ENCODE data around the gene COX4I2. TPM values are rescaled to one million over a fixed set of nuclear protein-coding genes. Genes with fewer than 3 reads are reported as not detected.
"Not testable (repeated sequence)": the region's sequence is repeated elsewhere in the genome, so short reads cannot be mapped to it uniquely, and the experiment has no call there.

COX4I2 gene
- total and polyA plus RNA-seq, 2 of the 4 experiments (the other 2 are of a cell fraction) = not detected

GRCh38 chr20:31626534-31626933, 11.2 kb upstream of the COX4I2 start:
- H2BK15ac ChIP-seq (ENCODE audit: low read depth, low read length); in situ Hi-C loops (cut with MboI; ENCODE audit: low sequenced_read_pairs); H3K4me3 ChIP-seq (ENCODE audit: insufficient read depth, low read depth, low read length); H3K18ac ChIP-seq (ENCODE audit: low read depth, low read length); H3K4ac ChIP-seq (ENCODE audit: low read depth, low read length); H4K8ac ChIP-seq (ENCODE audit: low read depth in 2 of 2, low read length in 2 of 2); H3K9me1 ChIP-seq (ENCODE audit: insufficient read depth, low read length); H3K4me2 ChIP-seq (ENCODE audit: low read depth, low read length); H2BK120ac ChIP-seq (ENCODE audit: low read depth, low read length); H2AK9ac ChIP-seq (replicated peaks; ENCODE audit: low read depth, low read length, poor library complexity); ATAC-seq (ENCODE audit: low read depth); H3K56ac ChIP-seq (ENCODE audit: extremely low read depth, insufficient read depth, low read length); H3K9ac ChIP-seq (ENCODE audit: low read depth, low read length); H3K79me1 ChIP-seq (ENCODE audit: low read depth in 1 of 2, low read length in 2 of 2); H2BK5ac ChIP-seq (ENCODE audit: low read depth, low read length, poor library complexity, severe bottlenecking); H3K36me3 ChIP-seq (ENCODE audit: control insufficient read depth, insufficient read depth, low read length); H3K9me3 ChIP-seq (ENCODE audit: control insufficient read depth, insufficient read depth, low read length); dilution Hi-C loops (cut with HindIII; ENCODE audit: low sequenced_read_pairs, unreplicated experiment); H3K23ac ChIP-seq (ENCODE audit: low read depth, low read length); BruUV-seq (replicated peaks); H4K5ac ChIP-seq (ENCODE audit: low read depth, low read length); DNase-seq; H4K91ac ChIP-seq (ENCODE audit: insufficient read depth, low read depth, low read length); H4K20me1 ChIP-seq (ENCODE audit: insufficient read depth, low read length); H3K4me1 ChIP-seq (ENCODE audit: control insufficient read depth, insufficient read depth, low read length); H3K14ac ChIP-seq (replicated peaks; ENCODE audit: low read depth, low read length); H3K27ac ChIP-seq (ENCODE audit: insufficient read depth, low read length); H2BK20ac ChIP-seq (ENCODE audit: low read depth, low read length); H3K27me3 ChIP-seq (ENCODE audit: control insufficient read depth, insufficient read depth, low read length); H2AFZ ChIP-seq (replicated peaks; ENCODE audit: low read length, poor library complexity); intact Hi-C loops (cut with micrococcal nuclease): not testable (repeated sequence)
- ChIA-PET POLR2A (ENCODE audit: unreplicated experiment) (interaction anchor here (0.6 kb wide), 1 partner anchor 91 kb away, joined by 3 read pairs; no protein-coding TSS in a partner anchor), CTCF (interaction anchor here (0.6 to 1.0 kb wide), 3 partner anchors 8 to 69 kb away, joined by 3 to 6 read pairs (median 4); no protein-coding TSS in a partner anchor)
- 87% methylated on average over 3 of the region's 8 CpGs; no CpG with 5 or more reads in 1 of the 2 experiments for WGBS, 2 experiments (ENCODE audit: extremely low coverage in 2 of 2, insufficient read length in 1 of 2)
- peak overlapping the region; percentile 8; the same call in 1 of the 2 replicates for H2AK5ac ChIP-seq (ENCODE audit: low read depth, low read length)

GRCh38 chr20:31628057-31628456, 9.7 kb upstream of the COX4I2 start:
- intact Hi-C loops (cut with micrococcal nuclease); H2AK5ac ChIP-seq (ENCODE audit: low read depth, low read length); H4K8ac ChIP-seq (ENCODE audit: low read depth in 2 of 2, low read length in 2 of 2); H2AK9ac ChIP-seq (replicated peaks; ENCODE audit: low read depth, low read length, poor library complexity); POLR2A ChIA-PET (ENCODE audit: unreplicated experiment); H3K27ac ChIP-seq (ENCODE audit: insufficient read depth, low read length); in situ Hi-C loops (cut with MboI; ENCODE audit: low sequenced_read_pairs); H3K18ac ChIP-seq (ENCODE audit: low read depth, low read length); H3K9me3 ChIP-seq (ENCODE audit: control insufficient read depth, insufficient read depth, low read length); H3K4ac ChIP-seq (ENCODE audit: low read depth, low read length); H4K20me1 ChIP-seq (ENCODE audit: insufficient read depth, low read length); H3K79me1 ChIP-seq (ENCODE audit: low read depth in 1 of 2, low read length in 2 of 2); H3K23ac ChIP-seq (ENCODE audit: low read depth, low read length); H2BK15ac ChIP-seq (ENCODE audit: low read depth, low read length); H3K36me3 ChIP-seq (ENCODE audit: control insufficient read depth, insufficient read depth, low read length); H3K4me1 ChIP-seq (ENCODE audit: control insufficient read depth, insufficient read depth, low read length); H3K27me3 ChIP-seq (ENCODE audit: control insufficient read depth, insufficient read depth, low read length); H3K4me3 ChIP-seq (ENCODE audit: insufficient read depth, low read depth, low read length); DNase-seq; H2BK120ac ChIP-seq (ENCODE audit: low read depth, low read length); H3K9me1 ChIP-seq (ENCODE audit: insufficient read depth, low read length); ATAC-seq (ENCODE audit: low read depth); H2AFZ ChIP-seq (replicated peaks; ENCODE audit: low read length, poor library complexity); dilution Hi-C loops (cut with HindIII; ENCODE audit: low sequenced_read_pairs, unreplicated experiment); CTCF ChIA-PET; H4K91ac ChIP-seq (ENCODE audit: insufficient read depth, low read depth, low read length); H2BK20ac ChIP-seq (ENCODE audit: low read depth, low read length); H2BK5ac ChIP-seq (ENCODE audit: low read depth, low read length, poor library complexity, severe bottlenecking); H3K9ac ChIP-seq (ENCODE audit: low read depth, low read length); H3K56ac ChIP-seq (ENCODE audit: extremely low read depth, insufficient read depth, low read length); H3K4me2 ChIP-seq (ENCODE audit: low read depth, low read length); BruUV-seq (replicated peaks); H4K5ac ChIP-seq (ENCODE audit: low read depth, low read length); H3K14ac ChIP-seq (replicated peaks; ENCODE audit: low read depth, low read length): not testable (repeated sequence)
- WGBS, 2 experiments (ENCODE audit: extremely low coverage in 2 of 2, insufficient read length in 1 of 2) = no CpG with 5 or more reads among the region's 2 CpGs
